ENCODE data around the gene SHISA4.
"Not testable (repeated sequence)": the region's sequence is repeated elsewhere in the genome, so short reads cannot be mapped to it uniquely, and the experiment has no call there.

SHISA4 gene, protein sequence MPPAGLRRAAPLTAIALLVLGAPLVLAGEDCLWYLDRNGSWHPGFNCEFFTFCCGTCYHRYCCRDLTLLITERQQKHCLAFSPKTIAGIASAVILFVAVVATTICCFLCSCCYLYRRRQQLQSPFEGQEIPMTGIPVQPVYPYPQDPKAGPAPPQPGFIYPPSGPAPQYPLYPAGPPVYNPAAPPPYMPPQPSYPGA
- total RNA-seq: 0.24 to 0.28 reads per million in 2 donors

DNA sequence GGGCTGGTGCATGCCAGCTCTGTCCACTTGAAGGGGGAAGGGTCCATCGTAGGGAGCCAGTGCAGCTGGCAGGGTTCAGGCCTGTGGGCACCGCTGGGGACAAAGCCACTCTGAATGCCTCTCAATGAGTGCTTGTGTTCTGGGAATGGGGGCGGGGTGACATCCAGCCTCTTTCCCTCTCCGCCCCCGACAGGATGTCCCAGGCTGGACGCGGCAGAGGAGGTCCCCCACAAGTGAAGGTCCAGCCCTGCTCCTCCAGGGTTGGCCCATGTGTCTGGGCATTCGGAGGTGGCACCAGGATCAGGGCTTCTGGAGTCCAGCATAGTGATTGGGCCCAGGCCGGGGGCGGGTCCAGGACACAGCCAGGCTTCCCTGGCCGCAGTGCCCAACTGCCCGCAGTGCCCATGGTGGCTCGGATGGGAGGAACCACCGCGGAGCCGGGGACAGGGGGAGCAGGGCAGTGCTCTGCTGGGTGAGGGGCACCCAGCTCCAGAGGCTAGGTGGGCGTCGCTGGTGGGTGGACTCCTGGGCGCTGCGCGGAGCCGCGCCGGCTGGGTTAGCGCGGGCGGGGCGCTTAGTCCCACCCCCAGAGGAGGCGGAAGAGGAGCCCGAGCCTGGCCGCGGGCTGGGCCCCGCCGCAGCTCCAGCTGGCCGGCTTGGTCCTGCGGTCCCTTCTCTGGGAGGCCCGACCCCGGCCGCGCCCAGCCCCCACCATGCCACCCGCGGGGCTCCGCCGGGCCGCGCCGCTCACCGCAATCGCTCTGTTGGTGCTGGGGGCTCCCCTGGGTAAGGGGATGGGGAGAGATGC, at the start of gene SHISA4:
SHISA4 (plus strand) TSS at position 617 of the 808 bp plus-strand sequence; CDS start at position 714, 97 bp downstream.
- no peak for DNase-seq

DNA sequence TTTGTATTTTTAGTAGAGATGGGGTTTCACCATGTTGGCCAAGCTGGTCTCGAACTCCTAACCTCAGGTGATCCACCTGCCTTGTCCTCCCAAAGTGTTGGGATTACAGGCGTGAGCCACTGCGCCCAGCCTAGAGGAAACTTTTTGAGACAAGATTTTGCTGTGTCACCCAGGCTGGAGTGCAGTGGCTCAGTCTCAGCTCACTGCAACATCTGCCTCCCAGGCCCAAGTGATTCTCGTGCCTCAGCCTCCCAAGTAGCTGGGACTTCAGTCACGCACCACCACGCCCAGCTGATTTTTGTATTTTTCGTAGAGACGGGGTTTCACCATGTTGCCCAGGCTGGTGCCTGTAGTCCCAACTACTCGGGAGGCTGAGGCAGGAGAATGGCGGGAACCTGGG, 49.6 kb upstream of the SHISA4 start:
- DNase-seq: not testable (repeated sequence)

DNA sequence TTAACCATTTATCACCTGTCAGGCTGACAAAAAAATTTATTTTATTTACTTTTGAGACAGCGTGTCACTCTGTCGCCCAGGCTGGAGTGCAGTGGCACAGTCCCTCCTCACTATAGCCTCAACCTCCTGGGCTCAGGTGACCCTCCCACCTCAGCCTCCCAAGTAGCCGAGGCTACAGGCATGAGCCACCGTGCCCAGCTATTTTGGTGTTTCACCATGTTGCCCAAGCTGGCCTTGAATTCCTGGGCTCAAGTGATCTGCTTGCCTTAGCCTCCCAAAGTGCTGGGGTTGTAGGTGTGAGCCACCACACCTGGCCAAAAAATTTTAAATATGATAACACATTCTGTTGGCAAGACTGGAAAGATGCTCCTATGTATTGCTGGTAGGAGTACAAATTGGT, 48.6 kb upstream of the SHISA4 start:
- no peak for DNase-seq

- DNase-seq: no peak
Observed at GRCh38 chr1:201840490-201840889, 48.2 kb upstream of the SHISA4 start.

GRCh38 chr1:201841265-201841912, 47.3 kb upstream of the SHISA4 start:
- no peak for DNase-seq

DNA sequence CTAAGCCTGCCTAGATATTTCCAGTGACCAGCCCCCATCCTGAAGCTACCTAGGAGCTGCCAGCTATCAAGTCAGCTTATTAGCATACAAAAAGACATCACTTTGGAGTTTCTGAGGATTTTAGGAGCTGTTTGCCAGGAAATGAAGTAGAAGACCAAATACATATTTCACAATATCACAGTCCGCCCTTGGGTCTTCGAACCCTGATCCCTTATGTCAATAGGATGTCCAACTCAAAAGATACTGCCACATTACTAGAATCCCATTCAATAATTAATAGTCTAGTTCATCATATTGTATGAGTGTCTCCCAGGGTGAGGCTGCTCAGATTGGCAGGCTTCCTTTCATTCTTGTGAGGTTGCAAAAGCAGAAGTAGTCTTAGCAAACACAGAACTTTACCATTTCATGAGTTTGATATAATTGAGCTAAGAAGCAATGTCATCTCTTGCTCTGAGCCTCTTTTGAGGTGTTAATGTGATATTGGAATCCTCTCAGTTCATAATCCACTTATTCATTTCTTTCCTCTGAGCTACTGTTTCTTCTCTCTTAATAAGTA, 46.1 kb upstream of the SHISA4 start:
- DNase-seq: no peak

DNA sequence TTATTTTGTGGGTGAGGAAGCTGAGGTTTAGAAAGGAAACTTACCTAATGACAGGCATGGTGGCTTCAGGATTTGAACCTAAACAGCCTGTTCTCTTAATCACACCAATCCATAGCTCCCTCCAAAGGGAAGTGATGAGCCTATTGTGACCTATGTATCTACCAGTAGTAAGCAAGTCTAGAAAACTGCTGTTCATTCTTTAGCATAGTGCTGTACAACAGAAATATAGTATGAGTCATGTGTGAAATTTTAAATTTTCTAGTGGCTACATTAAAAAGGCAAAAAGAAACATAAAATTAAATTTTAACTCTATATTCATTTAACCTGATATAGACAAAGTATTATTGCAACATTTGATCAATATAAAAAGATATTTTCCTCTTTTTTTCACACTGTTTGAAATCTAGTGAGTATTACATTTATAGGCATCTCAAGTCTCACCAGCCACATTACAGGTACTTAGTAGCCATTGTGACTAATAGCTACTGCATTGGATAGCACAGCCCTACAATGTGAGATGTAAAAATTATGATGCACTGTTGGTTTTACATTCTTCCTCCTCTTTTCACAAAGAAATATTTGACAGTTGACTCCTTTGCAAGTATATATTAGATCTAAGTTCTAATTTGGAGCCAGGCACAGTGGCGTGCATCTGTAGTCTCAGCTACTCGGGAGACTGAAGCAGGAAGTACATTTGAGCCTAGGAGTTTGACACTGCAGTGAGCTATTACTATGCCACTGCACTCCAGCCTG, 43.2 kb upstream of the SHISA4 start:
- DNase-seq: no peak

DNA sequence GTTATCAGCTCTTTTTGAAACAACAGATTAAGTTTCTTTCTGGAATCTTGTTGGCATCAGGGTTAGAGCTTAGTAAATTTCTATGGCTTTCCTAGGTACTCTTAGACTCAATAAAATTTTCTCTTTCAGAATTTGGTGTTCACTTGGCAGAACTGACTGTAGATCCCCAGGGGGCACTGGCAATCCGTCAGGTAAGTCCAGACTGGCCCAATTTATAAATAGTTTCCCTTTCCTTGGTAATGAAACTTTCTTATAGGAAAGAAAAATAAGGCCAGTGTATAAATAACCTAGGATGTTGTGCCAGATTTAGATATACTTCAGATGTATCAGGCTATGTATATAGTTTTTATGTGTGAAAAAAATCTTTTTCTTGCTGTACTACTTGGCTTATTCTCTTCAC, 41.5 kb upstream of the SHISA4 start:
- no peak for DNase-seq

DNA sequence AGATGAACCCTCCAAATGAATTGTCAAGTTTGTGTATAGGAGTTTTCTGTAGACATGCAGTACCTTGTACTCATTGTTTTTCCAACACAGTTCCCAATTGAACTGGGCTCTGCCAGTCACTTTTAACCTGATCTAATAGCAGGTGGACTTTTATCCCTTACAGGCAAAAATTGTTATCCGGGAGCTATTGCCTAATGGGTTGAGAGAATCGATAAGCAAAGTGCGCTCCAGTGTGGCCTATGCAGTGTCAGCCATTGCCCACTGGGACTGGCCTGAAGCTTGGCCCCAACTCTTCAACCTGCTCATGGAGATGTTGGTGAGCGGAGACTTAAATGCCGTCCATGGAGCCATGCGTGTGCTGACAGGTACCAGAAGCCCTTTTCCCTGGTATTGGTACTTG, 40.5 kb upstream of the SHISA4 start:
- no peak for DNase-seq

GRCh38 chr1:201849372-201850052, 39.2 kb upstream of the SHISA4 start:
- no peak for DNase-seq

DNA sequence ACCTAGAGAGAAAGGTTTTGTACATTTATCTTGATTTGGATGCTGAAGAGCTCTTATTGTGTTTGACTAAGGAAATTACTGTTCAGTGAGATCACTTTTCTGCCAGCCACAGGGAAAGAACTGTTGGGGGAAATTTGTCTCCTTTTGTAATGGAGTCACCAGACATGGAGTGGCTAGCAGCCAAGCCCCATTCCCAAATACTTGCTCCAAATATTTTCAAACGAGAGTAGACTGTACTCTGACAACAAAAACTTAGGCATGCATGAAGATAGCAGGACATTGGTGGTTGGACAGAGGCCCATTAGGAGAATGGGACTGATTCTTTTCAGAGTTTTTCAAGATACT, 38.7 kb upstream of the SHISA4 start:
- no peak for DNase-seq

- no peak for DNase-seq
Observed at GRCh38 chr1:201851949-201852348, 36.7 kb upstream of the SHISA4 start.

DNA sequence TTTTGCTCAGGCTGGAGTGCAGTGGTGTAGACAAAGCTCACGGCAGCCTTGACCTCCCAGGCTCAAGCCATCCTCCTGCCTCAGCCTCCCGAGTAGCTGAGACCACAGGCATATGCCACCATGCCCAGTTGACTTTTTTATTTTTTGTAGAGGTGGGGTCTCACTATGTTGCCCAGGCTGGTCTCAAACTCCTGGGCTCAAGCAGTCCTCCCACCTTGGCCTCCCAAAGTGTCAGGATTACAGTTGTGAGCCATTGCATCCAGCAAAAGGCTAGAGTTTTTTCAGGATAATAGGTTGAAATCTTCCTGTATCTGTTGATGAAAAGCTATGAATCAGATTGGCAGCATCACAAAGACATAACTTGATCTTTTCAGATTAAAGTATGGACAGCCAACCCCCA, 32.0 kb upstream of the SHISA4 start:
- DNase-seq: not testable (repeated sequence)

- DNase-seq: no peak
Observed at GRCh38 chr1:201859424-201859823, 29.3 kb upstream of the SHISA4 start.

DNA sequence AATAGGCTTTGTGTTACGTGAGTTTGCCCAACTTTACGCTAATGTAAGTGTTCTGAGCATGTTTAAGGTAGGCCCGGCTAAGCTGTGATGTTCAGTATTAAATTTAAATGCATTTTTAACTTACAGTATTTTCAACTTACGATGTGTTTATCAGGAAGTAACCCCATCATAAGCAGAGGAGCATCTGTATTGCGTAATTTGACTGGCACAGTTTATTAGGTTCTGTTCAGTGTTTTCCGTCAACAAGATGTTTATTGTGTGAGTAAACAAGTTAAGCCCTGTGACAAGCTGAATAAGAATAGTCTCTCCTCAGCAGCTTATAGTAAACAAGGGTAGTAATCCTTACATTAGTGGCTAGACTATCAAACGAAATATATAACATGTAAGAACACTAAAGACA, 27.2 kb upstream of the SHISA4 start:
- no peak for DNase-seq

DNA sequence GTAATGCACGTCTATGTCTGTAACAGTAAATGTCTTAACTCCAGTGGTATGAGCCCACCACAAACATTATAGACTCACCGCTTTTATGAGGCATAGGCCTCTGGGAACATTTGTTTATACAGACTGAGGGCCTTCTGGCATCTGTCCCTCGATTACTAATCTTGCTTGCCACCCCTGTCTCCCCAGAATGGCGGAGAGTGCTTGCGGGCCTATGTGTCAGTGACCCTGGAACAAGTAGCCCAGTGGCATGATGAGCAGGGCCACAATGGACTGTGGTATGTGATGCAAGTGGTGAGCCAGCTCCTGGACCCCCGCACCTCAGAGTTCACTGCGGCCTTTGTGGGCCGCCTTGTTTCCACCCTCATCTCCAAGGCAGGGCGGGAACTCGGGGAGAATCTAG, 18.3 kb upstream of the SHISA4 start:
- no peak for DNase-seq

DNA sequence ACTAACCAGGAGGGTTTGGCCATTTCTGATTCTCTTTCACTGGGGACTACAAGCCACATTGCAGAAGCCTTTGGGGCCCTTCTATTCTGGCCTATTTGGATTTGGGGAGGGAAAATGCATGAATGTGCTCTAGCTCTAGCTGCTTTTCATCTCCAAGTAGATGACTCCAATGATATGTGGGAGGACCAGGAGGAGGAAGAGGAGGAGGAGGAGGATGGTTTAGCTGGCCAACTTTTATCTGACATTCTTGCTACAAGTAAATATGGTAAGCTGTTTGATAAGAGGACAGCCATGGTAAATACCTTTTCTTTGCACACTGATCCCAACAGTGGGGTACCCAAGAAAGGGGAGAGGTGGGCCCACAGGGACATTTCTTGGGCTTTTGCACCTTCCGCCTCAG, 14.0 kb upstream of the SHISA4 start:
- no peak for DNase-seq

GRCh38 chr1:201876148-201876818, 12.4 kb upstream of the SHISA4 start:
- no peak for DNase-seq

GRCh38 chr1:201877877-201878401, 10.8 kb upstream of the SHISA4 start:
- DNase-seq: no peak

DNA sequence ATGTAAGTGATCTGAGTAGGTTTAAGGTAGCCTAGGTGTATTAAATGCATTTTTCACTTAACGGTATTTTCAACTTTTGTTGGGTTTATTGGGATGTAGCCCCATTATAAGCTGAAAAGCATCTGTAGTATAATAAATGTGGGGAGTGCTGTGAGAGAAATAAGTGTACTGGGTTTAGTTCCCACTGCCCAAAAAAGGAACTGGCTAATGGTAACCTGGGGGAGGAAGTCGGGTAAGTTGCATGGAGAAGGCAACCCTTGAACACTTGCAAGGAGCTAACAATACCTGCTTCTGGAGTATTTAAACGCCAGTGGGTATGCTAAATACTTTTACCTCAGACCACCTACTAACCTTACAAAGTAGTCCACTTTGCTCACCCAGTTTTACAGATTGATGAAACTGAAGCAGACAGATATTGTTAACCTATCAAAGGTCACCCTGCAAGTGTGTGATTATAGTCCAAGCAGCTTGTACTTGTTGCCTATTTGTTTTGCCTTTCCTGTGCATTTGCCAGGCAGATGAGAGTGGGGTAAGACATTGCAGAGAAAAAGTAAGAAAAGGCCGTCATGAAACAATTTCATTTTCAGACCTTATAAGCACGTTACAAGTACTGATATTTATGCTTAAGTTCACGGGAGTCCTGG, 7.6 kb upstream of the SHISA4 start:
- DNase-seq: no peak

- no peak for DNase-seq
Observed at GRCh38 chr1:201881617-201882016, 7.1 kb upstream of the SHISA4 start.
